SU-DHL-6 (cell line): ENCODE results near the gene CST8.

Experiments
- H2AFZ ChIP-seq: fragments of 200-600 bp; sonication (generic); 2 replicates; pipeline ENCODE4 v1.6.1; 2014; ENCODE audit warnings: low read depth, mild to moderate bottlenecking, moderate library complexity, mixed read lengths, antibody characterized with exemption, low read length; ENCODE audit not compliant: severe bottlenecking
- H3F3A ChIP-seq: fragments of 200-600 bp; shearing (Covaris generic); 2 replicates; pipeline ENCODE4 v1.6.0; 2016; ENCODE audit warnings: antibody characterized with exemption, mild to moderate bottlenecking; ENCODE audit not compliant: insufficient read depth
- H3K27ac ChIP-seq: fragments of 200-600 bp; sonication (generic); 2 replicates; pipeline ENCODE4 v1.5.1; 2016; ENCODE audit warnings: low read depth, mild to moderate bottlenecking, low read length, moderate library complexity, mixed read lengths
- H3K27me3 ChIP-seq: fragments of 200-600 bp; sonication (generic), shearing (Covaris generic); 2 replicates; pipeline ENCODE4 v1.6.0; 2014; ENCODE audit warnings: mild to moderate bottlenecking, low read length
- H3K36me3 ChIP-seq: fragments of 200-600 bp; sonication (generic); 2 replicates; pipeline ENCODE4 v1.6.1; 2014; ENCODE audit warnings: mild to moderate bottlenecking, low read length, mixed read lengths
- H3K4me2 ChIP-seq: fragments of 300-600, 200-600 bp; shearing (Covaris generic), sonication (generic); 2 replicates; pipeline ENCODE4 v1.6.0; 2014; ENCODE audit warnings: low read length, low read depth, mild to moderate bottlenecking; ENCODE audit not compliant: poor library complexity, severe bottlenecking
- H3K4me3 ChIP-seq: fragments of 200-600 bp; sonication (generic); 2 replicates; pipeline ENCODE4 v1.5.1; 2014; ENCODE audit warnings: antibody characterized with exemption, low read length, mild to moderate bottlenecking, mixed read lengths; ENCODE audit not compliant: insufficient read depth, poor library complexity, severe bottlenecking
- H3K79me2 ChIP-seq: fragments of 200-600 bp; sonication (generic); 2 replicates; pipeline ENCODE4 v1.6.1; 2014; ENCODE audit warnings: mild to moderate bottlenecking, low read length, moderate library complexity; ENCODE audit not compliant: insufficient read depth
- H3K9ac ChIP-seq: fragments of 200-600 bp; sonication (generic); 2 replicates; pipeline ENCODE4 v1.7.0; 2014; ENCODE audit warnings: mild to moderate bottlenecking, low read length
- H3K9me2 ChIP-seq: fragments of 200-600 bp; sonication (generic); replicated peaks from 2 replicates; pipeline ENCODE4 v1.6.1; 2014; ENCODE audit warnings: low read length; ENCODE audit not compliant: insufficient read depth
- H3K9me3 ChIP-seq: fragments of 200-600 bp; sonication (generic); 2 replicates; pipeline ENCODE4 v1.6.1; 2014; ENCODE audit warnings: low read length, mixed read lengths; ENCODE audit not compliant: insufficient read depth
- H4K20me1 ChIP-seq: fragments of 200-600 bp; sonication (generic); 2 replicates; pipeline ENCODE4 v1.6.1; 2014; ENCODE audit warnings: low read depth, mild to moderate bottlenecking, antibody characterized with exemption, low read length, moderate library complexity, mixed read lengths
- EZH2phosphoT487 ChIP-seq: fragments of 200-600 bp; sonication (generic), shearing (Covaris generic); conservative IDR thresholded peaks from 2 replicates; pipeline ENCODE4 v1.6.1; 2018; ENCODE audit warnings: mild to moderate bottlenecking, antibody characterized with exemption, low read length, moderate library complexity, mixed read lengths
- TF ChIP-seq, protein P1 (sequence below): fragments of 200-600 bp; sonication (generic); IDR thresholded peaks from one replicate; pipeline ENCODE4 v1.5.1; 2017; ENCODE audit warnings: antibody characterized with exemption, mild to moderate bottlenecking, low read length, moderate library complexity; ENCODE audit not compliant: insufficient read depth, poor library complexity, severe bottlenecking

Gene CST8

GRCh38 chr20:23537030-23537429 is 46.1 kb downstream of the CST8 start:
- H3K9me2 ChIP-seq = no peaks in the 10 kb centered on the region
- H4K20me1 ChIP-seq = no peaks in the 10 kb centered on the region
- no peak overlapping the region for H3K27ac ChIP-seq
- no peaks in the 10 kb centered on the region for H3K27me3 ChIP-seq
- H3K4me3 ChIP-seq = no peak overlapping the region
- no peaks in the 10 kb centered on the region for H3K36me3 ChIP-seq
- H3K9me3 ChIP-seq = no peaks in the 10 kb centered on the region
- no peaks in the 10 kb centered on the region for H3F3A ChIP-seq
- no peak overlapping the region for H3K9ac ChIP-seq
- H3K4me2 ChIP-seq = no peak overlapping the region
- TF ChIP-seq EZH2phosphoT487 = no peak
- TF ChIP-seq, protein P1, sequence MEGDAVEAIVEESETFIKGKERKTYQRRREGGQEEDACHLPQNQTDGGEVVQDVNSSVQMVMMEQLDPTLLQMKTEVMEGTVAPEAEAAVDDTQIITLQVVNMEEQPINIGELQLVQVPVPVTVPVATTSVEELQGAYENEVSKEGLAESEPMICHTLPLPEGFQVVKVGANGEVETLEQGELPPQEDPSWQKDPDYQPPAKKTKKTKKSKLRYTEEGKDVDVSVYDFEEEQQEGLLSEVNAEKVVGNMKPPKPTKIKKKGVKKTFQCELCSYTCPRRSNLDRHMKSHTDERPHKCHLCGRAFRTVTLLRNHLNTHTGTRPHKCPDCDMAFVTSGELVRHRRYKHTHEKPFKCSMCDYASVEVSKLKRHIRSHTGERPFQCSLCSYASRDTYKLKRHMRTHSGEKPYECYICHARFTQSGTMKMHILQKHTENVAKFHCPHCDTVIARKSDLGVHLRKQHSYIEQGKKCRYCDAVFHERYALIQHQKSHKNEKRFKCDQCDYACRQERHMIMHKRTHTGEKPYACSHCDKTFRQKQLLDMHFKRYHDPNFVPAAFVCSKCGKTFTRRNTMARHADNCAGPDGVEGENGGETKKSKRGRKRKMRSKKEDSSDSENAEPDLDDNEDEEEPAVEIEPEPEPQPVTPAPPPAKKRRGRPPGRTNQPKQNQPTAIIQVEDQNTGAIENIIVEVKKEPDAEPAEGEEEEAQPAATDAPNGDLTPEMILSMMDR = no peak
- H2AFZ ChIP-seq = no peak overlapping the region
- no peaks in the 10 kb centered on the region for H3K79me2 ChIP-seq

GRCh38 chr20:23540624-23541023 is 49.7 kb downstream of the CST8 start:
- Histone ChIP-seq H3K9ac (no peak overlapping the region), H4K20me1 (no peaks in the 10 kb centered on the region), H3K27me3 (no peaks in the 10 kb centered on the region; the same call in 1 of the 2 replicates), H3K36me3 (no peaks in the 10 kb centered on the region), H3K9me2 (no peaks in the 10 kb centered on the region), H3K4me2 (no peak overlapping the region), H3K27ac (no peak overlapping the region), H3K4me3 (no peak overlapping the region), H3F3A (no peaks in the 10 kb centered on the region), H2AFZ (no peak overlapping the region), H3K79me2 (no peaks in the 10 kb centered on the region), H3K9me3 (no peaks in the 10 kb centered on the region)
- no peak for TF ChIP-seq EZH2phosphoT487
- TF ChIP-seq, protein P1 = no peak

DNA sequence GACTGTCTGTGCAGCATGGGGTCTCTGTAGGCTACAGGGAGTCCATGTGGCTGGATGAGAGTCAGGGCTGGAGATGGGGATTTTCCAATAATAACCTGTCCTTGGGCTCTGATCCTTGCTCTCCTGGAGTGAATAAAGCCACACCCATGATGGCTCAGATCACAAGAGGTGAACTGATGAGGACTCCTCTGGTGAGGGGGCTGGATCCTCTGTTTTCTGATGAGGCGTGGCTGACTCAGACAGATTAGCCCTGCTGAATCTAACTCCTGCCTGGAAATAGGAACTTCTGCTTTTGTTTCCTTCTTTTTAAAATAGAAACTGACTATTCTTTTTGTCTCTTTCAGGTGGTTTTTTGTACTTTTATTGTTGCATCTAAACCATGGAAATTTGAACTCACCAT is 50.4 kb downstream of the CST8 start:
- Histone ChIP-seq H4K20me1 (no peaks in the 10 kb centered on the region), H3K4me3 (no peak overlapping the region), H3F3A (no peaks in the 10 kb centered on the region), H3K9me3 (no peaks in the 10 kb centered on the region), H3K9ac (no peak overlapping the region), H3K36me3 (no peaks in the 10 kb centered on the region), H3K79me2 (no peaks in the 10 kb centered on the region), H3K9me2 (no peaks in the 10 kb centered on the region), H3K27me3 (no peaks in the 10 kb centered on the region; the same call in 1 of the 2 replicates), H3K27ac (no peak overlapping the region), H3K4me2 (no peak overlapping the region), H2AFZ (no peak overlapping the region)
- TF ChIP-seq, protein P1 = no peak
- TF ChIP-seq EZH2phosphoT487 = no peak
